GM04503 (cell line): ENCODE data around the gene ANKFN1.

Experiments used
- DNase-seq: peaks from one replicate; pipeline ENCODE4 v3.0.0-alpha.2; 2012; ENCODE audit warnings: low read depth

ANKFN1 gene

DNA sequence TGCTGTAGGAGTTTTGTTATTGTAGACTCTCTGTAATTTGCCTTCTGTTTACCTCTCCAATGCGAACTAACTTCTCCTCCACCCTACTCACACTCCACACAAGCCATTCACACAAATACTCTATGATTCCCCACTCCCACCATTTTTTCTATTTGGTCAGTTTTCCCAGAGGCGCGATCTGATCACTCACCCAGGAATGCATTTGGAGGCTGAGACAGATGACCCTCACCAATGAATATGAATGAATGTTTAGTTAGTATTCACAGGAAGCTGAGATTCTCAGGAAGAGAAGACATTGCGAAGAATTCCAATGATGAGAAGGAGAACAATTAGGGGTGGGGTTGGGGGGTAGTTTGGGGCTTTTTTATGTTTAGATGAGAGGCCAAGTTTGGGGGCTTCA, 10.5 kb upstream of the ANKFN1 start:
- DNase-seq, result no peak

DNA sequence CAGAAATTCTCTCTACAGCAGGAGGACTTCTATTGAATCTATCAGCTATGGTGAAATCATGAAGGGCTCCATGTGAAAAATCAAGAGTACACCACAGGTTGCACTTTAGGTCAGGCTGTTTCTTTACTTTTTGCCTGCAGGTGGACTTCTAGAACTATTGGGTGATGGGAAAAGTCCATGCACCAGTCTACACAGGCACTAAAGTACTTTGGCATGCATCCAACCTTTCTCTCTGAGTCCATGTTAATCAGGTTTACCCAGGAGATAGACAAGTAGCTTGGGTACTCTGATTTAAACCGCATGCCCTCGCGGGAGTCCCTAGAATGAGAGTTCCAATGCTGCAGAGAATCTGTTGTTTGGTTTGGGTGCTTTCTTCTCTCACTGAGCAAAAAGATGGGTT, 9.1 kb upstream of the ANKFN1 start:
- DNase-seq, result no peak

DNA sequence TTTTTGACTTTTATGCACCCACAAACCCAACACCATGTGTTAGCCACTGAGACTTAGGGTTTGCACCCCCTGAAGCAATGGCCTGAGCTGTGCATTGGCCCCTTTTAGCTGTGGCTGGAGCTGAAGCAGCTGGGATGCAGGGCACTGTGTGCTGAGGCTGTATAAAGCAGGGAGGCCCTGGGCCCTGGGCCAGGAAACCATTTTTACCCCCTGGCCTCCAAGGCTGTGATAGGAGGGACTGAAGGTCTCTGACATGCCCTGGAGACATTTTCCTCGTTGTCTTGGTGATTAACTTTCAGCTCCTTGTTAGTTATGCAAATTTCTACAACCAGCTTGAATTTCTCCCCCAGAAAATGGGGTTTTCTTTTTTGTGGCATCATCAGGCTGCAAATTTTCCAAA, 6.7 kb upstream of the ANKFN1 start:
- no peak for DNase-seq

DNA sequence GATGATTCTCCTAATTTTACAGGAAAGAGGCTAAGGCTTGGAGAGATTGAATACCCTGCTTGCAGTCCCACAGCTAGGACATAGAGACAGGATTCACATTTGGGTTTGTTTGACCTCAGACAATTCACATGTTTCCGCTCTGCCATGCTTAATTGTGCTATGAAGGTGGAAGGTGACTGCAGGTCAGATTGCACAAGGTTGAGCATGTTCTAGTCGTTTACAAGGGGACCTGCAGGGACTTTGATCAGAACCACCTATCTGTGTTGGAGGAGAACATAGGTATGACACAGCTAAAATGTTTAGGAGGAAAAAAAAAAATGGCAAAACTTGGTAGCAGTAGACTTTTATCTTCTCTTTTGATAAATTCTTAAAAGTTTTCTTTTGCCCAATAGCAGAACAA, 4.9 kb upstream of the ANKFN1 start:
- DNase-seq, result no peak

DNA sequence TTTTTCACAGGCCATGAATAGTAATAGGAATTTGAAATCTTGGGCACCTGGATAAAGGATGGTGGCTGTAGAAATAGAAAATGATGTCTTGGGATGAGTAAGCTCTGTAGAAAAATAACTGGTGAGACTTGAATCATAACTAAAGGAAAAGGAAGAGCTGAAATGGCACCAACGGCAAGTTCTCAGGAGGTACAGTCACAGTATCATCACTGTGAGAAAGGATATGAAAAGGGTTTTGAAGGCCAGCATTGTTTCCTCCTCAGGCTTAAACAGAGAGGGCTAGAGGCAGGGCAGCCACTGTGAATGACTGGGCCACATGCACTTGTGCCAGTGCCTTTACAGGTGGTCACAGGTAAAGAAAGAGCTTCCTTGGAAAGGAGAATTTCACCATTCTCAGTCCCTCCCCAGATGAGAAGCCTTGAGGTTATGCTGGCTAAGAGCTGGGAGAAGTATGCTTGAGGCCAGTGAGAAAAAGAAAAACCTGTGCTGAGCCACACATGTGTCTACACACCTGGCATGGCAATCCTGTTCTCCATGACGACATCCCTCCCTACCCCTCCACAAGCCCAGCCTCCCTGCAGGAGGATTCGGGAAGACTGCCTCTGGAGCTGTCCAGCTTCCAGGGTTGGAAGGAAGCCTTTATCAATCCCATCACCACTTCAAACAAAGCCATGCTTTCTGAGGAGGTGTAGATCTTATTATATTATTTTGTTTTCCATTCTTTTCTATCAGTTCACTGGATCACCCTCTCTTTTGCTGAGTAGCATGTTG, 3.8 kb upstream of the ANKFN1 start:
- no peak for DNase-seq

DNA sequence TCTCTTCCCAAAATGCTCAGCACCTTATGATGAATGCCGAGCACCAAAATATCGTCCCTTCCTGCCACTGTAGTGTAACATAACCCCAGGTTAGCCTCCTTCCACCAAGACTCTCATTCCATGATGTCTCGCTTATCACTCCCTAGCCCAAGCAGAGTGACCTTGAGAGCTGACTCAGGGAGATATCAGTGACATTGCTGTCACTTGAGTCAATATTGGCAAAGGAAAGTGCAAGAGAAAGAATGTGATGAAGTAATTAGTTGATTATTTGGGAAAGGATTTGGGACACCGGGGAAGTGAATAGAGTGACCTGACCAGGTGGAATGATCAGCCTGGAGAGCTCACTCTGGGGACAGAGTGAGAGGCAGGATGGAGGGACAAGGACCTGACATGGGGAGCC, 2.6 kb upstream of the ANKFN1 start:
- DNase-seq, result no peak

DNA sequence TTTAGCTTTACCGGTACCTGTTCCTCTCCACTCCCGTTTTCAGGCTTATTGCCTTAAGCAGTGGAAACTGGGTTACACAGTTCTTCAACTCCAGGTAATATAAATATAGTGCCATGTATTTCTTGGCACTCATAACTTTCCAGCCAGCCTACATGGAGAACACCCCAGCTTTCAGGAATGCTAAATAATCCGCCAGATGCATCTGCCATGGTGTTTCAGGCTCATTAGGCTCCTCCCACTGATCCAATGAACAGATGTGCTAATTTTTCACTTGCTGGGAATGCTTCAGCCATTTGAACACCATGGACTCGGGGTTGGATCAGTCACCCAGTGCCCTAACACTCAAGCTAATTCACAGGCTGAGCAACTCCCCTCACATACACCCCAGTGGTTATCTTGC, 4.6 kb downstream of the ANKFN1 start:
- DNase-seq, result no peak

DNA sequence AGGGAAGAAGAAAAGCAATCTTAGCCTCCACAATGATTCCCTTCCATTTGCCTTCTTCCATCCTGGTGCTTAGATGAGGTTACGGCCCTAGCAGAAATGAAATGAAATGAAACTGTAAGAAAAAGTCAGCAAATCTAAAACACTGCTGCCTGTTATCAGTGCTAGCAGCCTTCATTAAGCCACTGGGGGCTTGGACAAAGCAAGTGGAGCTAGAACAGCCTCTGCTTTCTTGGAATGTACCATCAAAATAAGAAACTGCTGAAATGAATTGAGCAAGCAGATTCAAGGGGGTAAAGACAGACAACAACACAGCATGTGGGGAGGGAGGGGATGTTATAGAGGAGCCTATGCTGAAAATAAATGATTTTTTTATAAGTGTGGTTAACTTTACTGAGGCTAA, 5.1 kb downstream of the ANKFN1 start:
- no peak for DNase-seq

DNA sequence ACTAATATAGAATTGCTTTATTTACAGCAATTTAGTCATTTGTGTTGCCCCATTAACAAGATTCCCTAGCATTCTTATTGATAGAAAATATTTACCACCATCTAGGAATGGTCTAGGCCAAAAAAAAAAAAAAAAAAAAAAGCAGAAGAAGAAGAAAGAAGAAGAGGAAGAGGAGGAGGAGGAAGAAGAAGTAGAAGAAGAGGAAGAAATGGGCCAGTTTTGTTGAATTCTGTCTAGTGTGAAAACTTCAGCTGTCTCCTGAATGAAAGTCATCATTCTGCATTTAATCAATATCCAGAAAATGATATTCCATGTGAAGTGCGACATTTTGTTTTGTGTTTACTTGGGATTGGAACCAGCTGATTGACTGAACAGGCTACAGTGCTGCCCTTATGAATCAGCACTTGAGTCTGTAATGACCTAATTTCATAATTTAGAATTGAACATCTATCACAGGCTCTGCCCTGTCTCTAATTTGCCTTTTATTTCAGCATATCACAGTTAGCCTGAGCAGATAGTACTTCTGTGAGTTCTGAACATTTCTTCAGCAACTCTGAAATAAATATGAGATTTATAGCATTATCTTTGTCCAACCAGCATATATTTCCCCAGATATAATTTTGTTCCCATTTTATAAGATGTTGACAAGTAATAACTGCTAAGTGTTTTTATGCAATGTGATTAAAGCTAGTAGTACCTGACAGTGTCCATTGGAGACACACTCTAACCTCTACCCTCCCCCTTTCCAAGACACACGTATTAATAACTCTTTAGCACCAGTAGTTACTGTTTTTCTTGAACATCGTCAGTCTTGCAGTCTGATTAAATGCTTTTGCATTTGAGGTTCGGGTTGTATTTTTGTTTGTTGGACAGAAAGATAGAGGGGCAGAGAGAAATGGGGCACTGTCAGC, 5.9 kb downstream of the ANKFN1 start:
- DNase-seq, result no peak

DNA sequence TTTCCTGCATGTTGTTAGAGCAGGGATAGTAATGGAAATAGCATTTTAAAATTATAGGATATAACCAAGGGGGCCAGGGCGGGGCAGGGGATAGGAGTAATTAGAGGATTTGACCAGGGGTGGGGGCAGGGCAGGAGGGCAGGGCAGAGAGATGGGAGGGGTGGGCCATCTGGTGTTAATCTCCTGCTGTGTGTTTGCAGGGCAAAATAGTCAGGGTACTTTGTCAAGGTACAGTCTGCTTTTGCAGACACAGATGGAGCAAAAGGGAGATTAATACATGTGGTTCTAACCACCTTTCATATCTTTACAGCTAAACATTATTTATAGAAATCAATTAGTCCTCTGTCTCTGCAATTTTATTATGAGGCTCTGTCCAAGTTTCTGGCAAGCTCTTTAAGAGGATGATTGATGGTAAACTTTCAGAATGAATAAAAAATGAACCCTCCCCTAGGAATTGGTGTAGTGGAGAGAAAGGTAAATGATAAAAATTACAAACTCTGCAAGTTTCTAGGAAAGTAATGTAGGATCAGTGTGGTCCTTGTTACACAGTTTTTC, 6.6 kb downstream of the ANKFN1 start:
- no peak for DNase-seq

DNA sequence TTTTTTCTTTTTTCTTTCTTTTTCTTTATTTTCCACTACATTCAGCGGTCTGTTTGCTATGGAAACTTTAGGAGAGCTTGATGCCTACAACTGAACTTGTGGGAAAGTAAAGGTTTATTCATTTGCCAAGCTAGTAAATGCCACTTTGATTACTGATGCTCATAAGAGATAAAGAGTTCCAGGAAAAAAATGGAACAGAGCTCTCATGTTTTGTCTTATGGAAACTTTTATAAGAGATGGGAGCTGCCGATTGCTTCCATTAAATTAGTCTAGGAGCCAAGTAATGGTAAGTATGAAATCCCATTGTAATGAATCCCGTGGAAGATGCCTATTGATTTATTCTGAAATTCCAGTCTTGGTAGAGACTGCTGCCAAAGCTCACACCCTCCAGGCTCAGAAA, 7.1 kb downstream of the ANKFN1 start:
- DNase-seq, result no peak

DNA sequence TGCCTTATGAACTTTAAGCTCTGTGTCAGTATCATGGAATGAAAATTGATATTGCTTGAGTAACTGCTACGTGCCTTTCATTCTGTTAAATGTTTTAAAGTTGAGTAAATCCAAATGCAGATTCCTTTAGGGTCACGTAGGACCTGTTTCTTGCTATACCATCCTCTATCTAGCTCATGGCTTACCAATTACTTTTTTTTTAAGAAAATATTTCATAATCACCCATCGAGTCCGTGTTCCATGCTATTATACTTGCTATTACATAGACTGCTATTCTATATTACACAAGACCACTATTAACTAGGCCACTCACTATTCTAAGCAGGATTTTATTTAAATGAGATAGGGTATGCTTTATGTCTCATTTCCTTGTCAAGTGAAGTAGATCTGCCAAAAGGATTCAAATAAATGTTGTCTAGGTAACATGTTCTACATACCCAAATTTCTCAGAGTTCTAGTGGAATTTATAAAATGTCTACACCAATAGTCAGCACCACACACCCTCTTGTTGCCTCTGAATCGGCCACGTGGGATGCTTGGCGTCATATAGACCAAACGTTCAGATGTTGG, 11.9 kb downstream of the ANKFN1 start:
- no peak for DNase-seq

DNA sequence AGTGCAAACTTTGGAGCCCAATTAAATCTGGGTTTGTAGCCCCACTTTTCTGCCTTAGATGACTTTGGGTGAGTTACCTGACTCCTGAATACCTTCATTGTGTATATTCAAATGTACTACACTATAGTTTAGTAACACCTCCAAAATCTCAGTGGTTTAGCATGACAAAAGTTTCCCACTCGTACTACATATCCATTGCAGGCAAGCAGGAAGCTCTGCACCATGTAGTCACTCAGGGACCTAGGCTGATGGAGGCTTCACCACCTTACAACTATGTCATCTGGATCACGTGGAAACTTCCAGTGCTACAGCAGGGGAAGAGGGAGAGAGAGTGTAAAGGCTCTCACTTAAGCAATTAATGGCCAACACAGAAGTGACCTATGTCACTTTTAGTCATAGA, 14.2 kb downstream of the ANKFN1 start:
- no peak for DNase-seq

DNA sequence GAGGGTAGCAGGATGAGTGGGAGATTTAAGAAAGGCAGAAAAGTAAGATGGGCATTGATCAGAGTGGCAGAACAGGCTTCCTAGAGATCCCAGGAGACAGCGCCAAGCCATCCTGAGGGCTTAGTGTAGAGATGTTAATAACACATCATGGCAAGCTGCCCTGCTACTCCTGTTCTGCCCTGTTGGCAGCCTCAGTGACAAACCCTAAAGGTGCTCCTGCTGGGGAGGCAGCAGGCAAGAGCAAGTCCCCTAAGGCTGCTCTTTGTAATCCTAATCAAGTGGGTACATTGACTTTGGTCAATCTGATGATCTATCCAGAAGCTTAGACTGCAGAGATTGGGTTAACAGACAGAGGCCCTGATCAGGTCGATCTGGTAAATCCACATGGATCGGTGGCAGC, 16.3 kb downstream of the ANKFN1 start:
- no peak for DNase-seq

DNA sequence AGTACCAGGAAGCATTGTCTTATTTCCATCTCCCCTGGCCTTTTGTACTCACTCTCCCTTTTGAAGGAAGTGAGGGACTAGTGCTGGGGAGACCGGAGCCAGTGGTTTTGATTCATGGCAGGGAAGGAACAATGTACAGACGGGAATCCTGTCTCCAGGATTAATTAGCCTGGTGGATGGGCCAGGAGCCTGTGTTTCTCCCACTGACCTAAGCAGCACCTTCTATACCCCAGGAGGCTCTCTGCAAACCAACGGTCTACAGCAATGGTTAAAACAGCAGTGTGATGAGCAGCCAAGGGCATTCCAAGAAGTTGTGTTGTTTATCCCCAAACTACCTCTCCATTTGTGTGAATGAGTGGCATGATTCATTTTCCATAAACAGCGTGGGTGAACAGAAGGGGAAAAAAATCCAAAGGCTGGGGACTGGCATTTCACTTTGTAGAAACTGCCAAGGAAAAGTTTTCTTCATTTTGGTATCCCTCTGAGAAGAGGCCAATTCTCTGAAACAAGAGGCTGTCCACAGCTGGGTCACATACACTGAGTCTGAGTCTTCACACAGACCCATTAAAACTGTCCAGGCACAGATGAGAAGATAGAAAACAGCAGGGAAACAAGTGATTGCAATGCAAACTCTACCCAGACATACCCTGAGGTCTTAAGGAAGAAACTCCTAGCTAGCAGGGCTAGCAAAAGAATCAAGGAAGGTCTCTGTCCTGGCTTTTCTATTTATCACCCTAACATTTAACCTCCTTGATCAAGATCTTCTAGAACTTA, 18.1 kb downstream of the ANKFN1 start:
- peak; percentile 27 for DNase-seq

DNA sequence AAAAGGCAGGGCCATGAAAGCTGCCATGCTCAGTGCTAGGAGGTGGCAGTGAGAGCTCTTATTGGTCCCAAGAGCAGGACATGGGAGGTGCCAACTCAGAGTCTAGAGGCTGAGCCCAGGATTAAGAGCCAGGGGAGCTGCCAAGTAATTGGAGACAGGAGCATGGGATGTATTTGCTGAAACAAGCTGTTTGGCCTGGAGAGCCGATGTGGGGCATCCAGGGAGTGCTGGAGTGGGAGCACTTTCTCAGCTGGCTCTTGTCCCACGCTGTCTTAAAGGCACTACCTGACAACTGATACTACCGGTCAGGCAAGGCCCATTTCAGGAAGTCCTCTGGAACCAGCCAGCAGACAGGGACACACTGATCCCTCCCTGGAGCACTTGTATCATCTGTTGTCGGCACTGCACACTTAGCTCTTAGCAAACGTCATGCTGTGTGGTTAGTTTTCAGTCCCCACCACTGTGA, 19.3 kb downstream of the ANKFN1 start:
- no peak for DNase-seq

DNA sequence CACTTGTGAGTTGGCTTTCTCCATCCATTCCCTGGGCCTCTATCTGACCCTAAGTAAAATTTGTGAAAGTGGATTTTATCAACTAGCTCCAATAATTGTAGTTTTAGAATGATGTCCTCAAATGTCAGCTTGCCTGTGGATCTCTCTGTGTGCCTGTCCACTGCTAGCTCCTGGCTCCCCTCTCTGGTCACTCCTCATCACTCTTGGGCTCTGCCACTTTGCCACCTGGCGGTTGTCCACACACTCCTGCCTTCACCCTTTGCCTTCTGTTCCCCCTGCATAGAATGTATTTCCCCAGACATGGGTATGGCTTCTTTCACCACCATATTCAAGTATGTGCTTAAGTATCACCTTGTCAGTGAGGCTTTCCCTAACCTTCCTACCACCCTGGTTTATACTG, 19.8 kb downstream of the ANKFN1 start:
- no peak for DNase-seq

DNA sequence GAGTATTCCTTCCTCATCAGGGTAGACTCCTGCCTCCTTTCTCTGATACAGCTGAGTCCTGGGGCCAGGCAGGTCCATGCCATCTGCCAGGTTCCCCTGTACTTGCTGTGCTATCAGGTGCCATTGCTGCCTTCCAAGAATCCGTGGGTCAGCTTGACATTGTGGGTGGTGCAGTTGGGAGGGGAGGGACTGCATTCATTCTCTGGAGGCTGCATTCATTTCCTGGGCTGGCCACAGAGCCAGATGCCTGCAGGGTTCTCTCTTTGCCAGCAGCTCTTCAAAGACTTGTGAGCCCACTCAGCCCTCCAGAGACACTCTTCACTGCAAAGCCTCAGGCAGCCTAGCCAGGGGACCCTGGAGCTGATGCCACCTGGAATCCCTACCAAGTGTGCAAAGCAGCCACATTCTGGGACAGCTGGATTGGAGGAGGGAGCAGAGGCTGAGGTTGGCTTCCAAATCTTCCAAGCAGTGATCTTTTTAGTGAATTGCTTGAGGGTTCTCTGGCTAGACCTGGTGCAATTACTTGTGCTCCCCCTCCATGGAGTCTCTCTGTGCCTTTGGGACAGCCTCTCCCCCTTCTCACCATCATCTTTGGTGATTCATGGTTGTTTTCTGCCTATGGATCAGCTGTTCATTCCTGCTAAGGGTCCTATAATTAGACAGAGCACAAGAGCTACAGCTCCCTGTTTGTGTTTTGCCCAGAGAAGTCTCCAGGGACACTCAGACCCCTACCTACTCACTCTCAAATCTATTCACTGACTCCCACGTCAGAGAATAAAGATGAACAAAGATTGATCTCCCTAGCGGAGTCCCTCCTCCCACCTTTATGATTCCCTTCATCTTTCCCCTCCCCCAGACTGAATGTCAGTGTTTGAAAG, 20.9 kb downstream of the ANKFN1 start:
- DNase-seq, result no peak

DNA sequence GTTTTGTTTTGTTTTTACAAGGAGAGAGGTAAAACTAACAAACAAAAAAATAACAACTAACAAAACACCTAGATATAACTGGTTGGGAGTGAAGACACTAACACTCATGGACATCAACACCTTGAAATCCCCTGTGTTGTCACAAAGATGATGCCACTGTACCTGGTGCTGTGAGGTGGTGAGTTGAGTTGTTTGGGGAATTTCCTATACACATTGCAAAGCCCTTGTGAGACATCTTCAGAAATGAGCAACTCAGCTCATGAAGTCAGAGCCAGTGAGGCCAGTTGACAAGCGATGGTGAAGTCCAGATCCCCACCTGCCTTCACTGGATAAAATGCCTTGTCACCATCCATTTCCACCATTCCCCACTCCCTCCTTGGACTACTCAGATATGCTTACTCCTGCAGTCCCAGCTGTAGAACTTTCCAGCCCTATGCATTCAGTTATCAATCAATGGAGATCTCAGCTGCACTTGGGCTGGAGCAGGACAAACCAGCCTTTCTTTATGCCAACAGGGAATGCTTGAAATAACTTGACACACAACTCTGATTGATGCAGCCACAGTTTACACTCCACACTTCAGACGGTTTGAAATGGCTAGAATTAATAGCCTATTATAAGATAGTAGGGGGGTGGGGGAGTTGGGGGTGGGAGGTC, 22.2 kb downstream of the ANKFN1 start:
- no peak for DNase-seq

DNA sequence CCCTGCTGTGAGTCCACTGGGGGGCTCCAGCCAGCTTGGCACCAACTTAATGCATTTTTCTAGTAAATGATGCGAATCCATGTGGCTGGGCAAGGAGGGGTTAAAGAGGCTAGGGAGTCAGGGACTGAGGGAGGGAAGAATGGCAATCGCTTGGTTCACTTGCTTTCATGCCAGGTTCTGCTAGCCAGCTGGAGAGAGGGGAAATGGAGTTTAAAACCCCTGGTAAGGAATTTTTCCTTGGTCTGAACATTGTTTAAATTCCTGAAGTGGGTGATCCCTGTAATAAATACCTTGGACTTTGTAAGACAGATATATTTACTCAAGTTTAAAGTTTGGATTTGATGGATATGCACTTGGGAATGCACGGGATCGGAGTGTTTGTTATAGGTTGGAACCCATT, 22.8 kb downstream of the ANKFN1 start:
- peak; percentile 36 for DNase-seq
